KMS-11 (cell line): ENCODE results near the gene CCDC63.

Source experiments
- H2AFZ ChIP-seq: fragments of 200-600 bp; sonication (generic); 2 replicates; pipeline ENCODE4 v1.6.1; 2016; ENCODE audit warnings: antibody characterized with exemption, mixed run types, low read depth
- H3K27ac ChIP-seq: fragments of 200-600 bp; sonication (generic); 2 replicates; pipeline ENCODE4 v1.6.1; 2016; ENCODE audit warnings: mild to moderate bottlenecking, mixed run types
- H3K27me3 ChIP-seq: fragments of 200-600 bp; sonication (generic); 2 replicates; pipeline ENCODE4 v1.6.1; 2017; ENCODE audit warnings: mild to moderate bottlenecking, low read depth, mixed run types, moderate library complexity; ENCODE audit not compliant: insufficient read depth
- H3K36me3 ChIP-seq: fragments of 200-600 bp; sonication (generic); 2 replicates; pipeline ENCODE4 v1.6.1; 2017; ENCODE audit warnings: mild to moderate bottlenecking, mixed run types; ENCODE audit not compliant: insufficient read depth
- H3K4me1 ChIP-seq: fragments of 200-600 bp; sonication (generic); 2 replicates; pipeline ENCODE4 v1.6.1; 2016; ENCODE audit warnings: mild to moderate bottlenecking, low read depth, mixed run types; ENCODE audit not compliant: poor library complexity, severe bottlenecking
- H3K4me2 ChIP-seq: fragments of 200-600 bp; sonication (generic); 2 replicates; pipeline ENCODE4 v1.7.0; 2016; ENCODE audit warnings: mild to moderate bottlenecking, mixed run types
- H3K4me3 ChIP-seq: fragments of 200-600 bp; sonication (generic); IDR thresholded peaks from 2 replicates; pipeline ENCODE4 v1.6.1; 2017; ENCODE audit warnings: low read depth, low read length, mixed read lengths; ENCODE audit not compliant: insufficient read depth
- H3K79me2 ChIP-seq: fragments of 200-600 bp; sonication (generic); 2 replicates; pipeline ENCODE4 v1.6.1; 2016; ENCODE audit warnings: low read depth, mixed run types; ENCODE audit not compliant: insufficient read depth
- H3K9ac ChIP-seq: fragments of 200-600 bp; sonication (generic); 2 replicates; pipeline ENCODE4 v1.6.1; 2016; ENCODE audit warnings: mild to moderate bottlenecking, mixed run types
- H4K20me1 ChIP-seq: fragments of 200-600 bp; sonication (generic); 2 replicates; pipeline ENCODE4 v1.6.1; 2016; ENCODE audit warnings: mild to moderate bottlenecking, mixed run types; ENCODE audit not compliant: insufficient read depth
- TF ChIP-seq, protein P1 (sequence below): fragments of 200-600 bp; sonication (generic); conservative IDR thresholded peaks from 2 replicates; pipeline ENCODE4 v1.6.1; 2017; ENCODE audit warnings: low read depth, mild to moderate bottlenecking, antibody characterized with exemption, low read length, moderate library complexity, mixed read lengths

CCDC63 gene

DNA sequence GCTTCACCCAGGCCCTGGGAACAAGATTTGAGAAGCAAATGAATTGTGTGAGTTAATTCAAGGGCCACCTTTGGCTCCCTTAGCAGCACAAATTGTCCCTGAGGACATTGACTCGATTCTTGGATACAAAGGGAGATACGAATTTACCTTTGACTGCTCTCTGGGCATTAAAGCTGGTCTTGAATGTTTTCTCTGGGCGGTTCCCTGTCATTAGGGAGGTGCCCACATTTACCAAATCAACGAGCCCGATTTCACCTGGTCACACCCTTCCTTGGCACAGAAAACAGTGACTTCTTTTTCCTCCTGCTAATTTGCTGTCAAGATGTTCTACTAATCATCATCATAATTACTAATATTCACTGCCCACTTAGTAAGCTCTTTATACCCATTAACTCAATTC is 27.1 kb upstream of the CCDC63 start:
- Histone ChIP-seq H3K4me1 (no peaks in the 10 kb centered on the region), H2AFZ (no peak overlapping the region), H3K36me3 (no peaks in the 10 kb centered on the region), H3K27me3 (no peaks in the 10 kb centered on the region), H3K79me2 (no peaks in the 10 kb centered on the region), H3K4me2 (no peak overlapping the region), H3K27ac (no peak overlapping the region), H3K9ac (no peak overlapping the region), H3K4me3 (no peak overlapping the region), H4K20me1 (no peaks in the 10 kb centered on the region)
- TF ChIP-seq, protein P1, sequence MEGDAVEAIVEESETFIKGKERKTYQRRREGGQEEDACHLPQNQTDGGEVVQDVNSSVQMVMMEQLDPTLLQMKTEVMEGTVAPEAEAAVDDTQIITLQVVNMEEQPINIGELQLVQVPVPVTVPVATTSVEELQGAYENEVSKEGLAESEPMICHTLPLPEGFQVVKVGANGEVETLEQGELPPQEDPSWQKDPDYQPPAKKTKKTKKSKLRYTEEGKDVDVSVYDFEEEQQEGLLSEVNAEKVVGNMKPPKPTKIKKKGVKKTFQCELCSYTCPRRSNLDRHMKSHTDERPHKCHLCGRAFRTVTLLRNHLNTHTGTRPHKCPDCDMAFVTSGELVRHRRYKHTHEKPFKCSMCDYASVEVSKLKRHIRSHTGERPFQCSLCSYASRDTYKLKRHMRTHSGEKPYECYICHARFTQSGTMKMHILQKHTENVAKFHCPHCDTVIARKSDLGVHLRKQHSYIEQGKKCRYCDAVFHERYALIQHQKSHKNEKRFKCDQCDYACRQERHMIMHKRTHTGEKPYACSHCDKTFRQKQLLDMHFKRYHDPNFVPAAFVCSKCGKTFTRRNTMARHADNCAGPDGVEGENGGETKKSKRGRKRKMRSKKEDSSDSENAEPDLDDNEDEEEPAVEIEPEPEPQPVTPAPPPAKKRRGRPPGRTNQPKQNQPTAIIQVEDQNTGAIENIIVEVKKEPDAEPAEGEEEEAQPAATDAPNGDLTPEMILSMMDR, result no peak

DNA sequence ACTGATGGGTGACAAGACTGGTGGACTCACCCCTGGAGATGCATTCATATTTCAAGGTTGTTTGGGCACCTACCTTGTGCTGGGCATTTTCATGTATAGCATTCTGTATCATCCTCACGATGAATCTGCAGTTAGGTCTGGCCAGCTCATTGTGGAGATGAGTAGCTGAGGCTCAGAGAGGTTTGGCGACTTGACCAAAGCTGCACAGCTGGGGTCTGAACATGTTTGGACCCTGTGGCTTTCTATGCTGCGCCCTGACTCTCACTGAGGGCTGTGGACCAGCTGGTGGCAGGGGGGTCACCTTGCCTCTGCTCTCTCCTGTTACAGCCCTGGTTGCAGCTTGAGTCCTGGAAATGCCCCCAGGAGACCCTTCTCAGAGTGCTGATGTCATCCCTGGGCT is 24.9 kb upstream of the CCDC63 start:
- Histone ChIP-seq H3K27me3 (no peaks in the 10 kb centered on the region), H3K4me3 (no peak overlapping the region), H3K27ac (no peak overlapping the region), H3K4me1 (no peaks in the 10 kb centered on the region), H3K9ac (no peak overlapping the region), H3K4me2 (no peak overlapping the region), H4K20me1 (no peaks in the 10 kb centered on the region), H2AFZ (no peak overlapping the region), H3K36me3 (no peaks in the 10 kb centered on the region), H3K79me2 (no peaks in the 10 kb centered on the region)
- TF ChIP-seq, protein P1, result no peak

- no peak overlapping the region for H3K27ac ChIP-seq
- no peaks in the 10 kb centered on the region for H3K36me3 ChIP-seq
- no peaks in the 10 kb centered on the region for H3K4me1 ChIP-seq
- no peaks in the 10 kb centered on the region for H3K27me3 ChIP-seq
- TF ChIP-seq, protein P1, result no peak
- H2AFZ ChIP-seq, result no peak overlapping the region
- no peaks in the 10 kb centered on the region for H4K20me1 ChIP-seq
- no peak overlapping the region for H3K4me3 ChIP-seq
- no peak overlapping the region for H3K9ac ChIP-seq
- no peaks in the 10 kb centered on the region for H3K79me2 ChIP-seq
- H3K4me2 ChIP-seq, result no peak overlapping the region
Observed at GRCh38 chr12:110822821-110823415, 23.9 kb upstream of the CCDC63 start.

DNA sequence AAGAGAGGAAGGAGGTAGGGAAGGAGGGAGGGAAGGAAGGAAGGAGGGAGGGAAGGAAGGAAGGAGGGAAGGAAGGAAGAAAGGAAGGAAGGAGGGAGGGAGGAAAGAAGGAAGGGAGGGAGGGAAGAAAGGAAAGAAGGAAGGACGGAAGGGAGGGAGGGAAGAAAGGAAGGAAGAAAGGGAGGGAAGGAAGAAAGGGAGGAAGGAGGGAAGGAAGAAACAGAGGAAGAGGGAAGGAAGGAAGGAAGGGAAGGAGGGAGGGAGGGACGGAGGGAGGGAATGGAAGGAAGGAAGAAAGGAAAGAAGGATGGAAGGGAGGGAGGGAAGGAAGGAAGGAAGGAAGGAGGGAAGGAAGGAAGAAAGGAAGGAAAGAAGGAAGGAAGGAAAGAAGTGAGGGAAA is 22.4 kb upstream of the CCDC63 start:
- no peaks in the 10 kb centered on the region for H3K27me3 ChIP-seq
- H4K20me1 ChIP-seq, result no peaks in the 10 kb centered on the region
- no peak overlapping the region for H2AFZ ChIP-seq
- no peak overlapping the region for H3K9ac ChIP-seq
- no peaks in the 10 kb centered on the region for H3K36me3 ChIP-seq
- H3K4me3 ChIP-seq, result no peak overlapping the region
- H3K79me2 ChIP-seq, result no peaks in the 10 kb centered on the region
- TF ChIP-seq, protein P1, result no peak
- H3K4me1 ChIP-seq, result no peaks in the 10 kb centered on the region
- no peak overlapping the region for H3K27ac ChIP-seq
- no peak overlapping the region for H3K4me2 ChIP-seq
